T47D (cell line): ENCODE measurements around the gene PROCA1.
"Not testable (repeated sequence)": the region's sequence is repeated elsewhere in the genome, so short reads cannot be mapped to it uniquely, and the experiment has no call there.

Source experiments
- DNase-seq, 2 experiments: peaks; one replicate each; pipeline versions ENCODE4 v3.0.0 to v3.0.0-alpha.2; 2011 to 2012; ENCODE audit warnings: low read depth in 1 of 2, low spot score in 1 of 2
- JUND ChIP-seq: IDR thresholded peaks from 2 replicates; pipeline ENCODE4 v1.6.1; 2012; ENCODE audit warnings: low read depth
- in situ Hi-C: cut with HindIII; loops from 2 replicates; pipeline ENCODE4 v1.10.0; 2016; ENCODE audit warnings: low sequenced_read_pairs, low pct_unique_long_range_greater_than_20kb

PROCA1 gene

GRCh38 chr17:28726627-28727491 is 15.2 kb upstream of the PROCA1 start:
- no peak for TF ChIP-seq JUND
- peak; percentile 91 to 99 for DNase-seq
- in situ Hi-C loops = no loop called here

GRCh38 chr17:28726226-28726626 is 14.5 kb upstream of the PROCA1 start, which contains the start of gene TLCD1:
TLCD1 (minus strand) TSS chr17:28726233; CDS start chr17:28726097, 136 bp downstream.
- TF ChIP-seq JUND = no peak
- in situ Hi-C loops = no loop called here
- peak; percentile 74 to 80 for DNase-seq

GRCh38 chr17:28725660-28726225 is 14.1 kb upstream of the PROCA1 start:
- DNase-seq = peak in 1 of 2 experiments; percentile 88
- no peak for TF ChIP-seq JUND
- in situ Hi-C loops = no loop called here

- in situ Hi-C loops = no loop called here
Observed at GRCh38 chr17:28725166-28725659, 13.5 kb upstream of the PROCA1 start.

DNA sequence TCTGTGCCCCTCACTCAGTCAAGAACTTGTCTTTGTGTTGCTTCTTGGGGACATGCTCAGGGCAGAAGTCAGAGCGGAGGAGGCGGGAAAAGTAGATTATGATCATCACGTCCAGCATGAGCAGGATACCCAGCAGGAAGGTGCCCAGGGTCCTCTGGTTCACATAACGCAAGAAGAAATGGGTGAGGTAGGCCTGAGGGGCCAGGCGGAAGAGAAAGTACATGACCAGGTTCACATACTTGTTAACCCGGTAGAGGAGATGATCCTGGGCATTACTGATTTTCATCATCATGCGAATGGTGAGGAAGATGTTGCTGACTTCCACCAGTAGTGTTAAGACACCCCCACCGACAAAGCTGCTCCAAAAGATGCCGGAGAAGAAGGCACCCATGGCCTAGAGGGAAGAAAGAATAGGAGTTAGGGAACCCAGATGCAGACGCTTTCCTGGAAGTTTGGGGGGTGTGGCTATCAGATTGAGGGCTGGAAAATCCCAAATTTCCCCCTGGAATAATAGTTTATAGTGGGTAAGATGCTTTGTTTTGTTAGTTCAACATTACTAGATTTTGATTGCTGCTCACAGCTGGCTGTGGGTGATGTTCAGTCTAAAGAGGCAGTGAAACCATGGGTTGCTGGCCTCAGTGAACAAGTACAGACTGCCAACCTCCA is 12.9 kb upstream of the PROCA1 start:
- in situ Hi-C loops = no loop called here
- peak in 1 of 2 experiments; percentile 56 for DNase-seq
- TF ChIP-seq JUND = no peak

More at GRCh38 chr17:28725166-28725659, 13.5 kb upstream of the PROCA1 start:
- peak in 1 of 2 experiments; percentile 77 for DNase-seq
- no peak for TF ChIP-seq JUND

GRCh38 chr17:28723836-28724499 is 12.3 kb upstream of the PROCA1 start:
- peak in 1 of 2 experiments; percentile 82 for DNase-seq
- in situ Hi-C loops = not testable (repeated sequence)

DNA sequence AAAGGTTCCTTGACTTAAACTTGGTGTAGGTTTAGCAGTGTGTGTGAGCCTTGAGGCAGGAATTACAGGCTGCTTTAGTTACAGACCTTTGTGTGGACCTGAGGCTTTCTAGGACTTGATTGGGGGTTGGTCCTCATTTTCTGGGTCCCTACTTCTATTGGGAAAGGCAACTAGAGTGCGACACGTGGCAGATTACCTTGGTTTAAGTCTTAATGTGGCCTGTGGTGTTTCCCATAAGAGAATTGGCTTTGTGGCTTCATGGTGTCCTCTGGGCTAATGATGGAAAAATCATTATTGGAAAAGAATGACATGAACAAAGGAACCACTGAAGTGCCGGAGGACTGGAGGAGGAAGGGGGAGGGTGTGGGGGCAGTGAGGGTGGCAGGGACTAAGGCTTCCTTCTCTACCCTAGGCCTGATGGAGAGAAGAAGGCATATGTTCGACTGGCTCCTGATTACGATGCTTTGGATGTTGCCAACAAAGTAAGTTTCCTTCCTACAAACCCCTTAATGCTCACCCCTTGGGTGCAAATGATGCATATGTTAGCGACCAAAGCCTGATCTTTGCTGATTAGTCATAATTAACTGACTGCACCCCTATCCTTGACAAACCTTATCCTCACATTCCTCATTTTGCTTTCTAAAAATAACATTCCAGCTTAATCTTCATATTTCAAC is 11.6 kb upstream of the PROCA1 start:
- TF ChIP-seq JUND = no peak
- no peak for DNase-seq
- in situ Hi-C loops = no loop called here

- TF ChIP-seq JUND = no peak
- in situ Hi-C loops = no loop called here
- DNase-seq = no peak
Observed at GRCh38 chr17:28722417-28723158, 10.9 kb upstream of the PROCA1 start.

- in situ Hi-C loops, DNase-seq: not testable (repeated sequence)
Observed at GRCh38 chr17:28720997-28721329, 9.3 kb upstream of the PROCA1 start.

- no peak for TF ChIP-seq JUND
- no peak for DNase-seq
- in situ Hi-C loops = no loop called here
Observed at GRCh38 chr17:28720247-28720996, 8.7 kb upstream of the PROCA1 start.

GRCh38 chr17:28719021-28719433 is 7.3 kb upstream of the PROCA1 start:
- no peak for DNase-seq
- TF ChIP-seq JUND = no peak
- in situ Hi-C loops = no loop called here
